Adrenal gland (tissue), 5 donors: ENCODE measurements around the gene ACTR1B.

Source experiments
- POLR2A ChIP-seq, 2 donors: fragments of 450-650 bp; IDR thresholded peaks; one replicate each; pipeline ENCODE4 v1.6.1; 2017; ENCODE audit warnings: antibody characterized with exemption in 2 of 2, mild to moderate bottlenecking in 2 of 2, moderate library complexity in 1 of 2
- TF ChIP-seq, protein P1 (sequence below), 6 experiments: fragments of 450-650 bp in 4 of 6; fragments of 200-600 bp in 2 of 6; sonication (generic) in 1 of 6; IDR thresholded peaks; 1 replicate in 5 of 6; 2 replicates in 1 of 6; pipeline versions ENCODE4 v1.5.1 to v1.8.0; 2016 to 2021; ENCODE audit warnings: antibody characterized with exemption in 6 of 6, mild to moderate bottlenecking in 2 of 6, moderate library complexity in 1 of 6
- donor health status: DM: no; HTN: no; CAD: no.

DNA sequence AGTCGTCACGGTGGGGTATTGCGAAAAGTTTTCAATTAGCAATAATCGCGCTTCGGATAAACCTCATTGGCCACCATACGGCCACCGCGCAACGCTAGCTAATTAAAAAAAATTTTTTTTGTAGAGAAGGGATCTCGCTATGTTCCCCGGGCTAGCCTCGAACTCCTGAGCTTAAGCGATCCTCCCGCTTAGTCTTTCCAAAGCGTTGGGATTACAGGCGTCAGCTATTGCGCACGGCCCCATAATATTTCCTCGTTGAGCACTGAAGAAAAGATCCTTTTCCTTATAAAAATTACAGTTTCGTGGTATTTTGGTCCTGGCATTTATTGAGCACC, 759 bp upstream of the ACTR1B start:
- TF ChIP-seq, protein P1, sequence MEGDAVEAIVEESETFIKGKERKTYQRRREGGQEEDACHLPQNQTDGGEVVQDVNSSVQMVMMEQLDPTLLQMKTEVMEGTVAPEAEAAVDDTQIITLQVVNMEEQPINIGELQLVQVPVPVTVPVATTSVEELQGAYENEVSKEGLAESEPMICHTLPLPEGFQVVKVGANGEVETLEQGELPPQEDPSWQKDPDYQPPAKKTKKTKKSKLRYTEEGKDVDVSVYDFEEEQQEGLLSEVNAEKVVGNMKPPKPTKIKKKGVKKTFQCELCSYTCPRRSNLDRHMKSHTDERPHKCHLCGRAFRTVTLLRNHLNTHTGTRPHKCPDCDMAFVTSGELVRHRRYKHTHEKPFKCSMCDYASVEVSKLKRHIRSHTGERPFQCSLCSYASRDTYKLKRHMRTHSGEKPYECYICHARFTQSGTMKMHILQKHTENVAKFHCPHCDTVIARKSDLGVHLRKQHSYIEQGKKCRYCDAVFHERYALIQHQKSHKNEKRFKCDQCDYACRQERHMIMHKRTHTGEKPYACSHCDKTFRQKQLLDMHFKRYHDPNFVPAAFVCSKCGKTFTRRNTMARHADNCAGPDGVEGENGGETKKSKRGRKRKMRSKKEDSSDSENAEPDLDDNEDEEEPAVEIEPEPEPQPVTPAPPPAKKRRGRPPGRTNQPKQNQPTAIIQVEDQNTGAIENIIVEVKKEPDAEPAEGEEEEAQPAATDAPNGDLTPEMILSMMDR (IDR thresholded peaks at IDR 0.05): no peak
- no peak for TF ChIP-seq POLR2A (IDR thresholded peaks at IDR 0.05)
